ENCODE measurements around the gene NPHP4. TPM values are rescaled to one million over a fixed set of nuclear protein-coding genes. Genes with fewer than 3 reads are reported as not detected.

The NPHP4 gene
- polyA plus RNA-seq, 3 donors = 0.39 to 13.7 (median 1.2) TPM

GRCh38 chr1:5822726-5823125 lies 169.5 kb downstream of the NPHP4 start:
- no peaks in the 10 kb centered on the region for H3K4me1 Mint-ChIP-seq
- 93% methylated on average over 11 of the region's 16 CpGs for WGBS (ENCODE audit: insufficient coverage)
- peaks cover 0 to 8% (median 2%) of the 10 kb centered on the region in 7 donors for H3K9me3 Mint-ChIP-seq
- Histone ChIP-seq H3K27me3 (ENCODE audit: control insufficient read depth in 2 of 2, insufficient read depth in 2 of 2, low read length in 2 of 2) (no peaks in the 10 kb centered on the region), H3K27ac (ENCODE audit: low read depth in 1 of 2, low read length in 2 of 2) (no peak overlapping the region), H3K4me3 (replicated peaks in 1 of 3; ENCODE audit: low read depth in 2 of 3, low read length in 3 of 3) (no peak overlapping the region), H3K9ac (ENCODE audit: insufficient read depth, low read length, poor library complexity, severe bottlenecking) (no peak overlapping the region), H3K9me3 (replicated peaks in 1 of 2; ENCODE audit: control insufficient read depth in 1 of 2, insufficient read depth in 1 of 2, low read length in 2 of 2) (no peaks in the 10 kb centered on the region), H3K36me3 (replicated peaks in 1 of 2; ENCODE audit: control insufficient read depth in 1 of 2, insufficient read depth in 2 of 2, low read length in 2 of 2) (no peaks in the 10 kb centered on the region), H3K79me2 (ENCODE audit: insufficient read depth, low read length) (no peaks in the 10 kb centered on the region), H2AFZ (ENCODE audit: insufficient read depth, low read depth, low read length, poor library complexity, severe bottlenecking) (no peak overlapping the region), H4K20me1 (ENCODE audit: insufficient read depth, low read length) (no peaks in the 10 kb centered on the region), H3K4me1 (ENCODE audit: control insufficient read depth in 1 of 2, insufficient read depth in 2 of 2, low read length in 2 of 2) (no peaks in the 10 kb centered on the region), H3K4me2 (replicated peaks; ENCODE audit: extremely low read depth, low read length, poor library complexity, severe bottlenecking) (no peak overlapping the region)
- peaks cover 8 to 12% (median 11%) of the 10 kb centered on the region in 3 donors for H3K27me3 Mint-ChIP-seq (ENCODE audit: low read depth in 3 of 3)
- no peaks in the 10 kb centered on the region for H3K36me3 Mint-ChIP-seq
- DNase-seq = no peak
- intact Hi-C loops (cut with micrococcal nuclease) = no loop called here
- no peak overlapping the region for H3K4me3 Mint-ChIP-seq
- H3K27ac Mint-ChIP-seq = no peak overlapping the region
- TF ChIP-seq CTCF (IDR thresholded peaks at IDR 0.05) = no peak

GRCh38 chr1:5822266-5822665 lies 170.0 kb downstream of the NPHP4 start:
- Histone ChIP-seq H2AFZ (ENCODE audit: insufficient read depth, low read depth, low read length, poor library complexity, severe bottlenecking) (no peak overlapping the region), H3K4me2 (replicated peaks; ENCODE audit: extremely low read depth, low read length, poor library complexity, severe bottlenecking) (no peak overlapping the region), H3K27ac (ENCODE audit: low read depth in 1 of 2, low read length in 2 of 2) (no peak overlapping the region), H3K4me3 (replicated peaks in 1 of 3; ENCODE audit: low read depth in 2 of 3, low read length in 3 of 3) (no peak overlapping the region), H3K9ac (ENCODE audit: insufficient read depth, low read length, poor library complexity, severe bottlenecking) (no peak overlapping the region), H3K36me3 (replicated peaks in 1 of 2; ENCODE audit: control insufficient read depth in 1 of 2, insufficient read depth in 2 of 2, low read length in 2 of 2) (no peaks in the 10 kb centered on the region), H4K20me1 (ENCODE audit: insufficient read depth, low read length) (no peaks in the 10 kb centered on the region), H3K4me1 (ENCODE audit: control insufficient read depth in 1 of 2, insufficient read depth in 2 of 2, low read length in 2 of 2) (no peaks in the 10 kb centered on the region), H3K79me2 (ENCODE audit: insufficient read depth, low read length) (no peaks in the 10 kb centered on the region), H3K27me3 (ENCODE audit: control insufficient read depth in 2 of 2, insufficient read depth in 2 of 2, low read length in 2 of 2) (no peaks in the 10 kb centered on the region), H3K9me3 (replicated peaks in 1 of 2; ENCODE audit: control insufficient read depth in 1 of 2, insufficient read depth in 1 of 2, low read length in 2 of 2) (no peaks in the 10 kb centered on the region)
- TF ChIP-seq CTCF (IDR thresholded peaks at IDR 0.05) = no peak
- peaks cover 8 to 11% (median 10%) of the 10 kb centered on the region in 3 donors for H3K27me3 Mint-ChIP-seq (ENCODE audit: low read depth in 3 of 3)
- WGBS (ENCODE audit: insufficient coverage) = 94% methylated on average over 5 of the region's 5 CpGs
- intact Hi-C loops (cut with micrococcal nuclease) = no loop called here
- no peaks in the 10 kb centered on the region for H3K4me1 Mint-ChIP-seq
- no peak for DNase-seq
- H3K9me3 Mint-ChIP-seq = peaks cover 0 to 12% (median 3%) of the 10 kb centered on the region in 7 donors
- no peaks in the 10 kb centered on the region for H3K36me3 Mint-ChIP-seq
- H3K27ac Mint-ChIP-seq = no peak overlapping the region
- H3K4me3 Mint-ChIP-seq = no peak overlapping the region
